GM23338 (cell line): ENCODE results near the gene PHKG2. TPM values are rescaled to one million over a fixed set of nuclear protein-coding genes. Genes with fewer than 3 reads are reported as not detected.

Experiments
- ATAC-seq: fragments of 200-7000 bp; cut with Tn5 transposase; 3 replicates; pipeline ENCODE4 v1.9.1; 2020
- DNase-seq: peaks from one replicate; pipeline ENCODE4 v3.0.0-alpha.2; 2015; ENCODE audit warnings: low spot score
- H2AFZ ChIP-seq: fragments of 200-600 bp; sonication (generic); 2 replicates; pipeline ENCODE4 v1.8.0; 2016; ENCODE audit warnings: antibody characterized with exemption, mild to moderate bottlenecking, moderate library complexity
- H3F3A ChIP-seq: fragments of 200-600 bp; sonication (generic); replicated peaks from 2 replicates; pipeline ENCODE4 v1.8.0; 2017; ENCODE audit warnings: antibody characterized with exemption, mixed run types, low read depth
- H3K27ac ChIP-seq: fragments of 200-600 bp; sonication (generic); 2 replicates; pipeline ENCODE4 v1.6.1; 2016; ENCODE audit warnings: low read depth
- H3K27me3 ChIP-seq: fragments of 200-600 bp; sonication (generic); 2 replicates; pipeline ENCODE4 v1.8.0; 2016; ENCODE audit warnings: mild to moderate bottlenecking, mixed run types, moderate library complexity; ENCODE audit not compliant: insufficient read depth
- H3K36me3 ChIP-seq: fragments of 200-600 bp; sonication (generic); 2 replicates; pipeline ENCODE4 v1.8.0; 2016; ENCODE audit warnings: mild to moderate bottlenecking; ENCODE audit not compliant: insufficient read depth
- H3K4me1 ChIP-seq: fragments of 200-600 bp; sonication (generic); 2 replicates; pipeline ENCODE4 v1.8.0; 2016; ENCODE audit warnings: mild to moderate bottlenecking, moderate library complexity; ENCODE audit not compliant: insufficient read depth
- H3K4me2 ChIP-seq: fragments of 200-600 bp; sonication (generic); 2 replicates; pipeline ENCODE4 v1.7.1; 2017; ENCODE audit warnings: mixed run types
- H3K4me3 ChIP-seq: fragments of 200-600 bp; sonication (generic); 2 replicates; pipeline ENCODE4 v1.6.1; 2016; ENCODE audit warnings: mixed run types
- H3K79me2 ChIP-seq: fragments of 200-600 bp; sonication (generic); replicated peaks from 2 replicates; pipeline ENCODE4 v1.8.0; 2017; ENCODE audit warnings: mild to moderate bottlenecking; ENCODE audit not compliant: insufficient read depth
- H3K9me2 ChIP-seq: fragments of 200-600 bp; sonication (generic); 2 replicates; pipeline ENCODE4 v1.8.0; 2017; ENCODE audit not compliant: insufficient read depth
- H4K20me1 ChIP-seq: fragments of 200-600 bp; sonication (generic); replicated peaks from 2 replicates; pipeline ENCODE4 v1.8.0; 2017; ENCODE audit warnings: mild to moderate bottlenecking; ENCODE audit not compliant: insufficient read depth
- H3K27ac Mint-ChIP-seq: 2 replicates; pipeline ENCODE4 v1.8.0; 2020; ENCODE audit warnings: inconsistent platforms, mild to moderate bottlenecking, moderate library complexity, mixed read lengths
- H3K27me3 Mint-ChIP-seq: 3 replicates; pipeline ENCODE4 v1.8.0; 2022; ENCODE audit warnings: low read depth, mild to moderate bottlenecking, moderate library complexity, mixed read lengths, inconsistent platforms; ENCODE audit not compliant: insufficient read depth, poor library complexity
- H3K36me3 Mint-ChIP-seq: 3 replicates; pipeline ENCODE4 v1.8.0; 2021; ENCODE audit warnings: low read depth, mild to moderate bottlenecking, inconsistent platforms, moderate library complexity, mixed read lengths
- H3K4me1 Mint-ChIP-seq: 3 replicates; pipeline ENCODE4 v1.8.0; 2020; ENCODE audit warnings: mild to moderate bottlenecking, inconsistent platforms, mixed read lengths
- H3K4me3 Mint-ChIP-seq: 3 replicates; pipeline ENCODE4 v1.8.0; 2021; ENCODE audit warnings: moderate library complexity, mild to moderate bottlenecking, inconsistent platforms, mixed read lengths
- H3K9me3 Mint-ChIP-seq: 3 replicates; pipeline ENCODE4 v1.8.0; 2020; ENCODE audit warnings: moderate library complexity, mild to moderate bottlenecking, inconsistent platforms, mixed read lengths
- CREB1 ChIP-seq: fragments of 250-450 bp; sonication (Bioruptor Pico); IDR thresholded peaks from 2 replicates; pipeline ENCODE4 v1.5.0; 2020; ENCODE audit warnings: low read depth, mild to moderate bottlenecking, moderate library complexity
- EZH2 ChIP-seq: fragments of 200-600 bp; sonication (generic); IDR thresholded peaks from one replicate; pipeline ENCODE4 v1.8.0; 2017; ENCODE audit warnings: antibody characterized with exemption, mild to moderate bottlenecking, low read depth; ENCODE audit not compliant: unreplicated experiment
- EZH2phosphoT487 ChIP-seq: fragments of 200-600 bp; sonication (generic); IDR thresholded peaks from one replicate; pipeline ENCODE4 v1.8.1; 2018; ENCODE audit warnings: antibody characterized with exemption; ENCODE audit not compliant: unreplicated experiment
- JUNB ChIP-seq: IDR thresholded peaks from one replicate; pipeline ENCODE4 v1.6.1; 2016; ENCODE audit warnings: antibody characterized with exemption; ENCODE audit not compliant: unreplicated experiment
- NANOG ChIP-seq: IDR thresholded peaks from 2 replicates; pipeline ENCODE4 v1.6.1; 2016; ENCODE audit warnings: antibody characterized with exemption, borderline replicate concordance
- POLR2AphosphoS5 ChIP-seq: IDR thresholded peaks from 2 replicates; pipeline ENCODE4 v1.6.1; 2016; ENCODE audit warnings: antibody characterized with exemption, low read depth
- STAT1 ChIP-seq: IDR thresholded peaks from one replicate; pipeline ENCODE4 v1.6.1; 2016; ENCODE audit warnings: antibody characterized with exemption; ENCODE audit not compliant: unreplicated experiment
- ZNF114 ChIP-seq: fragments of 250-450 bp; sonication (Bioruptor Pico); IDR thresholded peaks from 2 replicates; pipeline ENCODE4 v1.5.0; 2020; ENCODE audit warnings: mild to moderate bottlenecking, moderate library complexity
- polyA plus RNA-seq: library from polyadenylated mRNA; unstranded; fragments of >200 nt; fragmentation: Nextera tagmentation; extraction: Ambion mirVana; gene quantifications from 2 replicates; pipeline ENCODE4 v1.2.1, GENCODE V29; 2016
- total RNA-seq: library from RNA; depleted of rRNA; stranded (reverse); fragments of >200 nt; shearing (Covaris generic); gene quantifications from 2 replicates; pipeline ENCODE4 v1.2.3, GENCODE V29; 2014
- TF ChIP-seq, protein P1 (sequence below): fragments of 250-450 bp; sonication (Bioruptor Pico); IDR thresholded peaks from 2 replicates; pipeline ENCODE4 v1.5.0; 2020; ENCODE audit warnings: mild to moderate bottlenecking, moderate library complexity
- TF ChIP-seq, protein P2 (sequence below): IDR thresholded peaks from one replicate; pipeline ENCODE4 v1.6.1; 2018; ENCODE audit warnings: antibody characterized with exemption; ENCODE audit not compliant: unreplicated experiment
- TF ChIP-seq, protein P3 (sequence below): IDR thresholded peaks from 2 replicates; pipeline ENCODE4 v1.6.1; 2016; ENCODE audit warnings: antibody characterized with exemption

The PHKG2 gene
- total and polyA plus RNA-seq, 2 experiments from 2014 or later: 26.9 to 27.0 TPM

DNA sequence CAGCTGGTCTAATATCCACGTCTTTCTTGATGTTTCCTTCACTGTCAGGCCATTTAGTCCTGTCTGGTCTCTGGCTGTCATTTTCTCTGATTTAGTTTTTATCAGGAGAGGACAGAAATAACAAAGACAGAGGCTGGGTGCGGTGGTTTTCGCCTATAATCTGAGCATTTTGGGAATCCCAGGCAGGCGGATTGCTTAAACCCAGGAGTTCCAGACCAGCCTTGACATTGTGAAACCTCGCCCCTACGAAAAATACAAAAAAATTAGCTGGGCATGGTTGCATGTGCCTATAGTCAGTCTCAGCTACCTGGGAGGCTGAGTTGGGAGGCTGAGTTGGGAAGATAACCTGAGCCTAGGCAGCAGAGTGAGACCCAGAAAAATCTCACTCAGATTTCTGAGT lies 42.2 kb upstream of the PHKG2 start:
- no peak for ATAC-seq
- H3K4me3 ChIP-seq: no peak overlapping the region
- no peaks in the 10 kb centered on the region for H3K4me1 ChIP-seq
- no peak for DNase-seq
- peaks cover 80% of the 10 kb centered on the region for H3K36me3 ChIP-seq
- Mint-ChIP-seq H3K9me3 (no peaks in the 10 kb centered on the region; the same call in 2 of the 3 replicates), H3K4me1 (no peaks in the 10 kb centered on the region), H3K36me3 (peaks cover 90% of the 10 kb centered on the region), H3K27ac (no peak overlapping the region), H3K27me3 (no peaks in the 10 kb centered on the region), H3K4me3 (no peak overlapping the region)
- no peak overlapping the region for H3K27ac ChIP-seq
- H3K27me3 ChIP-seq: no peaks in the 10 kb centered on the region
- TF ChIP-seq ZNF114 (CRISPR knock-in tag) (no peak), EZH2phosphoT487 (no peak)
- H3K4me2 ChIP-seq: no peak overlapping the region
- no peaks in the 10 kb centered on the region for H3K9me2 ChIP-seq
- H3K79me2 ChIP-seq: peaks cover 12% of the 10 kb centered on the region
- H3F3A ChIP-seq: 0 out of 2 replicates have a peak, but pooled peaks cover 4% of the 10 kb centered on the region
- no peak overlapping the region for H2AFZ ChIP-seq
- peaks cover 22% of the 10 kb centered on the region for H4K20me1 ChIP-seq

DNA sequence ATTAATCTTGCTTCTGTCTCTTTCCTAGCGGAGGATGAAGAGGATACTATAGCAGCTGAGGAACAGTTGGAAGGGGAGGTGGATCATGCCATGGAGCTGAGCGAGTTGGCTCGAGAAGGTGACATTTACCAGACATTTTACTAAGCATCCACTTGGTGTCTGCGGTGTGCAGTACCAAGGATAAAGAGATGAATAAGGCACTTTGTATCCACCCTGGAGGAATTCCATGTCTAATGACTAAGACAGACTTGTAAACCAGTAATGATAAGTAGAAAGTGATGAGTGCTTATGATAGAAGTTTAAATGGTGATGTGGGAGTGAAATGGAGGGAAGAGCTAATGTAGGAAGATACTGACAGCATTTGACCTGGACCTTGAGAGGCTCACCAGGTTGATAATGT lies 37.3 kb upstream of the PHKG2 start:
- H3K27ac Mint-ChIP-seq: no peak overlapping the region
- H4K20me1 ChIP-seq: peaks cover 33% of the 10 kb centered on the region
- no peak overlapping the region for H3K4me3 ChIP-seq
- no peak overlapping the region for H3K27ac ChIP-seq
- H3K36me3 Mint-ChIP-seq: peaks cover 94% of the 10 kb centered on the region
- no peaks in the 10 kb centered on the region; the same call in 2 of the 3 replicates for H3K9me3 Mint-ChIP-seq
- ATAC-seq (no peak), DNase-seq (no peak)
- H3K4me1 Mint-ChIP-seq: no peaks in the 10 kb centered on the region
- no peak overlapping the region for H2AFZ ChIP-seq
- no peak overlapping the region for H3K4me3 Mint-ChIP-seq
- H3K27me3 ChIP-seq: no peaks in the 10 kb centered on the region
- H3K4me2 ChIP-seq: no peak overlapping the region
- peaks cover 5% of the 10 kb centered on the region; the same call in 1 of the 2 replicates for H3K79me2 ChIP-seq
- H3K9me2 ChIP-seq: no peaks in the 10 kb centered on the region
- H3K27me3 Mint-ChIP-seq: no peaks in the 10 kb centered on the region
- no peaks in the 10 kb centered on the region for H3K4me1 ChIP-seq
- peaks cover 7% of the 10 kb centered on the region; the same call in 1 of the 2 replicates for H3F3A ChIP-seq
- H3K36me3 ChIP-seq: peaks cover 79% of the 10 kb centered on the region
- no peak for TF ChIP-seq EZH2phosphoT487
- TF ChIP-seq NANOG: no peak
- TF ChIP-seq STAT1: no peak
- TF ChIP-seq ZNF114 (CRISPR knock-in tag): no peak
- TF ChIP-seq POLR2AphosphoS5: no peak
- TF ChIP-seq, protein P1, sequence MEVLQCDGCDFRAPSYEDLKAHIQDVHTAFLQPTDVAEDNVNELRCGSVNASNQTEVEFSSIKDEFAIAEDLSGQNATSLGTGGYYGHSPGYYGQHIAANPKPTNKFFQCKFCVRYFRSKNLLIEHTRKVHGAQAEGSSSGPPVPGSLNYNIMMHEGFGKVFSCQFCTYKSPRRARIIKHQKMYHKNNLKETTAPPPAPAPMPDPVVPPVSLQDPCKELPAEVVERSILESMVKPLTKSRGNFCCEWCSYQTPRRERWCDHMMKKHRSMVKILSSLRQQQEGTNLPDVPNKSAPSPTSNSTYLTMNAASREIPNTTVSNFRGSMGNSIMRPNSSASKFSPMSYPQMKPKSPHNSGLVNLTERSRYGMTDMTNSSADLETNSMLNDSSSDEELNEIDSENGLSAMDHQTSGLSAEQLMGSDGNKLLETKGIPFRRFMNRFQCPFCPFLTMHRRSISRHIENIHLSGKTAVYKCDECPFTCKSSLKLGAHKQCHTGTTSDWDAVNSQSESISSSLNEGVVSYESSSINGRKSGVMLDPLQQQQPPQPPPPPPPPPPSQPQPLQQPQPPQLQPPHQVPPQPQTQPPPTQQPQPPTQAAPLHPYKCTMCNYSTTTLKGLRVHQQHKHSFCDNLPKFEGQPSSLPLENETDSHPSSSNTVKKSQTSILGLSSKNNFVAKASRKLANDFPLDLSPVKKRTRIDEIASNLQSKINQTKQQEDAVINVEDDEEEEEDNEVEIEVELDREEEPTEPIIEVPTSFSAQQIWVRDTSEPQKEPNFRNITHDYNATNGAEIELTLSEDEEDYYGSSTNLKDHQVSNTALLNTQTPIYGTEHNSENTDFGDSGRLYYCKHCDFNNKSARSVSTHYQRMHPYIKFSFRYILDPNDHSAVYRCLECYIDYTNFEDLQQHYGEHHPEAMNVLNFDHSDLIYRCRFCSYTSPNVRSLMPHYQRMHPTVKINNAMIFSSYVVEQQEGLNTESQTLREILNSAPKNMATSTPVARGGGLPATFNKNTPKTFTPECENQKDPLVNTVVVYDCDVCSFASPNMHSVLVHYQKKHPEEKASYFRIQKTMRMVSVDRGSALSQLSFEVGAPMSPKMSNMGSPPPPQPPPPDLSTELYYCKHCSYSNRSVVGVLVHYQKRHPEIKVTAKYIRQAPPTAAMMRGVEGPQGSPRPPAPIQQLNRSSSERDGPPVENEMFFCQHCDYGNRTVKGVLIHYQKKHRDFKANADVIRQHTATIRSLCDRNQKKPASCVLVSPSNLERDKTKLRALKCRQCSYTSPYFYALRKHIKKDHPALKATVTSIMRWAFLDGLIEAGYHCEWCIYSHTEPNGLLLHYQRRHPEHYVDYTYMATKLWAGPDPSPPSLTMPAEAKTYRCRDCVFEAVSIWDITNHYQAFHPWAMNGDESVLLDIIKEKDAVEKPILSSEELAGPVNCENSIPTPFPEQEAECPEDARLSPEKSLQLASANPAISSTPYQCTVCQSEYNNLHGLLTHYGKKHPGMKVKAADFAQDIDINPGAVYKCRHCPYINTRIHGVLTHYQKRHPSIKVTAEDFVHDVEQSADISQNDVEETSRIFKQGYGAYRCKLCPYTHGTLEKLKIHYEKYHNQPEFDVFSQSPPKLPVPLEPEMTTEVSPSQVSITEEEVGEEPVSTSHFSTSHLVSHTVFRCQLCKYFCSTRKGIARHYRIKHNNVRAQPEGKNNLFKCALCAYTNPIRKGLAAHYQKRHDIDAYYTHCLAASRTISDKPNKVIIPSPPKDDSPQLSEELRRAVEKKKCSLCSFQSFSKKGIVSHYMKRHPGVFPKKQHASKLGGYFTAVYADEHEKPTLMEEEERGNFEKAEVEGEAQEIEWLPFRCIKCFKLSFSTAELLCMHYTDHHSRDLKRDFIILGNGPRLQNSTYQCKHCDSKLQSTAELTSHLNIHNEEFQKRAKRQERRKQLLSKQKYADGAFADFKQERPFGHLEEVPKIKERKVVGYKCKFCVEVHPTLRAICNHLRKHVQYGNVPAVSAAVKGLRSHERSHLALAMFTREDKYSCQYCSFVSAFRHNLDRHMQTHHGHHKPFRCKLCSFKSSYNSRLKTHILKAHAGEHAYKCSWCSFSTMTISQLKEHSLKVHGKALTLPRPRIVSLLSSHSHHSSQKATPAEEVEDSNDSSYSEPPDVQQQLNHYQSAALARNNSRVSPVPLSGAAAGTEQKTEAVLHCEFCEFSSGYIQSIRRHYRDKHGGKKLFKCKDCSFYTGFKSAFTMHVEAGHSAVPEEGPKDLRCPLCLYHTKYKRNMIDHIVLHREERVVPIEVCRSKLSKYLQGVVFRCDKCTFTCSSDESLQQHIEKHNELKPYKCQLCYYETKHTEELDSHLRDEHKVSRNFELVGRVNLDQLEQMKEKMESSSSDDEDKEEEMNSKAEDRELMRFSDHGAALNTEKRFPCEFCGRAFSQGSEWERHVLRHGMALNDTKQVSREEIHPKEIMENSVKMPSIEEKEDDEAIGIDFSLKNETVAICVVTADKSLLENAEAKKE: no peak
- TF ChIP-seq, protein P2, sequence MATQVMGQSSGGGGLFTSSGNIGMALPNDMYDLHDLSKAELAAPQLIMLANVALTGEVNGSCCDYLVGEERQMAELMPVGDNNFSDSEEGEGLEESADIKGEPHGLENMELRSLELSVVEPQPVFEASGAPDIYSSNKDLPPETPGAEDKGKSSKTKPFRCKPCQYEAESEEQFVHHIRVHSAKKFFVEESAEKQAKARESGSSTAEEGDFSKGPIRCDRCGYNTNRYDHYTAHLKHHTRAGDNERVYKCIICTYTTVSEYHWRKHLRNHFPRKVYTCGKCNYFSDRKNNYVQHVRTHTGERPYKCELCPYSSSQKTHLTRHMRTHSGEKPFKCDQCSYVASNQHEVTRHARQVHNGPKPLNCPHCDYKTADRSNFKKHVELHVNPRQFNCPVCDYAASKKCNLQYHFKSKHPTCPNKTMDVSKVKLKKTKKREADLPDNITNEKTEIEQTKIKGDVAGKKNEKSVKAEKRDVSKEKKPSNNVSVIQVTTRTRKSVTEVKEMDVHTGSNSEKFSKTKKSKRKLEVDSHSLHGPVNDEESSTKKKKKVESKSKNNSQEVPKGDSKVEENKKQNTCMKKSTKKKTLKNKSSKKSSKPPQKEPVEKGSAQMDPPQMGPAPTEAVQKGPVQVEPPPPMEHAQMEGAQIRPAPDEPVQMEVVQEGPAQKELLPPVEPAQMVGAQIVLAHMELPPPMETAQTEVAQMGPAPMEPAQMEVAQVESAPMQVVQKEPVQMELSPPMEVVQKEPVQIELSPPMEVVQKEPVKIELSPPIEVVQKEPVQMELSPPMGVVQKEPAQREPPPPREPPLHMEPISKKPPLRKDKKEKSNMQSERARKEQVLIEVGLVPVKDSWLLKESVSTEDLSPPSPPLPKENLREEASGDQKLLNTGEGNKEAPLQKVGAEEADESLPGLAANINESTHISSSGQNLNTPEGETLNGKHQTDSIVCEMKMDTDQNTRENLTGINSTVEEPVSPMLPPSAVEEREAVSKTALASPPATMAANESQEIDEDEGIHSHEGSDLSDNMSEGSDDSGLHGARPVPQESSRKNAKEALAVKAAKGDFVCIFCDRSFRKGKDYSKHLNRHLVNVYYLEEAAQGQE: no peak
- TF ChIP-seq JUNB: no peak
- no peak for TF ChIP-seq CREB1 (CRISPR knock-in tag)
- TF ChIP-seq, protein P3, sequence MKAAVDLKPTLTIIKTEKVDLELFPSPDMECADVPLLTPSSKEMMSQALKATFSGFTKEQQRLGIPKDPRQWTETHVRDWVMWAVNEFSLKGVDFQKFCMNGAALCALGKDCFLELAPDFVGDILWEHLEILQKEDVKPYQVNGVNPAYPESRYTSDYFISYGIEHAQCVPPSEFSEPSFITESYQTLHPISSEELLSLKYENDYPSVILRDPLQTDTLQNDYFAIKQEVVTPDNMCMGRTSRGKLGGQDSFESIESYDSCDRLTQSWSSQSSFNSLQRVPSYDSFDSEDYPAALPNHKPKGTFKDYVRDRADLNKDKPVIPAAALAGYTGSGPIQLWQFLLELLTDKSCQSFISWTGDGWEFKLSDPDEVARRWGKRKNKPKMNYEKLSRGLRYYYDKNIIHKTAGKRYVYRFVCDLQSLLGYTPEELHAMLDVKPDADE: no peak
- no peak for TF ChIP-seq EZH2
